Measurements from ENCODE around the gene SERPINA9. TPM values are rescaled to one million over a fixed set of nuclear protein-coding genes. Genes with fewer than 3 reads are reported as not detected.

Gene SERPINA9
- total RNA-seq, 1 experiment from 2014 or later, result not detected

DNA sequence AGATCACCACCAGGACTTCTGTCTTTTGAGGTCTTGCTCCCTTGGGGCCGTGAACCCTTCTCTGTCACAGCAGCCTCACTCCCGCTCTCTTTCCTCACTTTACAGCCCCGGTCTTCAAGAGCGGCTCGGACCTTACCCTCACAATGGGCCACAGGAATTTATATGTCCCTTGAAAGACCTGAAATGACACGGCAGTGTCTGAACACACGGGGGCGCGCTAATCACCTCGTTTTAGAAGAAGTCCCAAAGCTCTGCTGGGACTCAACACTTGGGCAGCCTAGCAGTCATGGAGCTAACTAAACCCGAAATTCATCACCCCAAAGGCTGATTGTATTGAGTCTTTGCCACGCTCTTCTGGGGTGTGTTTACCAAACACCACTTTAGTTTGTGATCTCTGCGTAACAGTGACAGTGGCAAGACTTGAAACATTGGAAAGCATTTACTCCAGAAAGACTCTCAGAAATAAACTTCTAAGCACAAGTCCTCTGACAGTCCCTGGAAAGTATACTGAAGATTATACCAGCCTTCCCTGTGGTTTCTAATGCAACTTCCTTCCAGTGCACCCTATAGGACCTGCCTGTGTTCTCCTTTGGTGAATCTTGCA is 52.4 kb downstream of the SERPINA9 start:
- peaks cover 0 to 6% of the 10 kb centered on the region in 2 experiments; a peak in 1 of 4 replicates for H3K4me1 ChIP-seq (ENCODE audit: control insufficient read depth in 1 of 2, insufficient read depth in 2 of 2, low read length in 2 of 2)
- RAD21 ChIA-PET (ENCODE audit: low non-redundant PET in 1 of 2, low total read pairs in 2 of 2, uncharacterized antibody in 2 of 2, unreplicated experiment in 2 of 2), result interaction anchor here (0.7 to 0.9 kb wide), 3 partner anchors 10 to 248 kb away, joined by 3 to 4 read pairs (median 3); no protein-coding TSS in a partner anchor
- H3K9me2 ChIP-seq (ENCODE audit: insufficient read depth), result no peaks in the 10 kb centered on the region
- ATAC-seq, result peak; percentile 99
- no peaks in the 10 kb centered on the region for H3K9me3 ChIP-seq (ENCODE audit: control insufficient read depth in 1 of 2, insufficient read depth in 1 of 2, low read depth in 1 of 2, low read length in 2 of 2)
- peak; percentile 75 for DNase-seq (ENCODE audit: low read depth, low spot score)
- POLR2A ChIA-PET, result no interaction called here
- no TSS peak for BruUV-seq (replicated peaks)
- CTCF ChIA-PET, result interaction anchor here (0.6 to 3.7 kb wide), 14 partner anchors 9 to 295 kb away, joined by 3 to 31 read pairs (median 4); no protein-coding TSS in a partner anchor
- peaks cover 10% of the 10 kb centered on the region for H3K27me3 ChIP-seq (ENCODE audit: insufficient read depth, low read length)
- no peak overlapping the region for H3K27ac ChIP-seq (ENCODE audit: low read depth, low read length)
- H4K20me1 ChIP-seq (ENCODE audit: insufficient read depth), result no peaks in the 10 kb centered on the region
- H3K9ac ChIP-seq (ENCODE audit: low read length), result no peak overlapping the region
- peak overlapping the region; percentile 20 for H2AFZ ChIP-seq (ENCODE audit: low read depth, low read length, poor library complexity, severe bottlenecking)
- intact Hi-C loops (cut with micrococcal nuclease), result loop anchor here (1.0 to 10.0 kb wide), 3 partner anchors 258 to 1009 kb away; no protein-coding TSS in a partner anchor
- H3K36me3 ChIP-seq (ENCODE audit: control insufficient read depth in 1 of 2, insufficient read depth in 2 of 2, low read length in 2 of 2), result no peaks in the 10 kb centered on the region
- TF ChIP-seq CEBPB (IDR thresholded peaks at IDR 0.05; ENCODE audit: low read depth) (no peak), RAD21 (IDR thresholded peaks at IDR 0.05; ENCODE audit: low read depth) (peak; percentile 74), YY1 (IDR thresholded peaks at IDR 0.05; ENCODE audit: extremely low read depth, insufficient replicate concordance, low read depth, low read length) (no peak), FOSL1 (IDR thresholded peaks at IDR 0.05; ENCODE audit: low read depth) (no peak), CBX3 (IDR thresholded peaks at IDR 0.05; ENCODE audit: low read depth) (0 out of 2 replicates have a peak, but pooled peaks have one; percentile 11), POLR2A (IDR thresholded peaks at IDR 0.05; ENCODE audit: borderline replicate concordance, extremely low read depth, insufficient read depth, insufficient read length) (no peak)
- TF ChIP-seq, protein P1, sequence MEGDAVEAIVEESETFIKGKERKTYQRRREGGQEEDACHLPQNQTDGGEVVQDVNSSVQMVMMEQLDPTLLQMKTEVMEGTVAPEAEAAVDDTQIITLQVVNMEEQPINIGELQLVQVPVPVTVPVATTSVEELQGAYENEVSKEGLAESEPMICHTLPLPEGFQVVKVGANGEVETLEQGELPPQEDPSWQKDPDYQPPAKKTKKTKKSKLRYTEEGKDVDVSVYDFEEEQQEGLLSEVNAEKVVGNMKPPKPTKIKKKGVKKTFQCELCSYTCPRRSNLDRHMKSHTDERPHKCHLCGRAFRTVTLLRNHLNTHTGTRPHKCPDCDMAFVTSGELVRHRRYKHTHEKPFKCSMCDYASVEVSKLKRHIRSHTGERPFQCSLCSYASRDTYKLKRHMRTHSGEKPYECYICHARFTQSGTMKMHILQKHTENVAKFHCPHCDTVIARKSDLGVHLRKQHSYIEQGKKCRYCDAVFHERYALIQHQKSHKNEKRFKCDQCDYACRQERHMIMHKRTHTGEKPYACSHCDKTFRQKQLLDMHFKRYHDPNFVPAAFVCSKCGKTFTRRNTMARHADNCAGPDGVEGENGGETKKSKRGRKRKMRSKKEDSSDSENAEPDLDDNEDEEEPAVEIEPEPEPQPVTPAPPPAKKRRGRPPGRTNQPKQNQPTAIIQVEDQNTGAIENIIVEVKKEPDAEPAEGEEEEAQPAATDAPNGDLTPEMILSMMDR (IDR thresholded peaks at IDR 0.05 in 2 of 3, conservative IDR thresholded peaks at IDR 0.05 in 1 of 3; ENCODE audit: borderline replicate concordance in 1 of 3, insufficient read depth in 1 of 3, low read depth in 2 of 3, low read length in 2 of 3), result peak; percentile 80 to 83 (median 82)
- TF ChIP-seq, protein P2, sequence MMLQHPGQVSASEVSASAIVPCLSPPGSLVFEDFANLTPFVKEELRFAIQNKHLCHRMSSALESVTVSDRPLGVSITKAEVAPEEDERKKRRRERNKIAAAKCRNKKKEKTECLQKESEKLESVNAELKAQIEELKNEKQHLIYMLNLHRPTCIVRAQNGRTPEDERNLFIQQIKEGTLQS (IDR thresholded peaks at IDR 0.05), result no peak
- TF ChIP-seq, protein P3, sequence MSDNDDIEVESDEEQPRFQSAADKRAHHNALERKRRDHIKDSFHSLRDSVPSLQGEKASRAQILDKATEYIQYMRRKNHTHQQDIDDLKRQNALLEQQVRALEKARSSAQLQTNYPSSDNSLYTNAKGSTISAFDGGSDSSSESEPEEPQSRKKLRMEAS (IDR thresholded peaks at IDR 0.05), result peak; percentile 33; the same call in 1 of the 2 replicates
- no peaks in the 10 kb centered on the region for H3K79me2 ChIP-seq (ENCODE audit: insufficient read depth, low read length)
- H3K4me3 ChIP-seq (replicated peaks in 1 of 2; ENCODE audit: low read depth in 1 of 2, low read length in 2 of 2), result no peak overlapping the region
- peak overlapping the region; percentile 66 for H3K4me2 ChIP-seq (ENCODE audit: low read length)
